Ovary (tissue), 9 donors: ENCODE measurements around the gene P2RX2. TPM values are rescaled to one million over a fixed set of nuclear protein-coding genes. Genes with fewer than 3 reads are reported as not detected.

Source experiments
- DNase-seq, 5 donors: peaks; one replicate each; pipeline ENCODE4 v3.0.0-alpha.2; 2019 to 2020
- H3K27ac ChIP-seq, 2 donors: fragments of 200-600 bp; one replicate each; pipeline versions ENCODE4 v1.5.1 to v1.8.0; 2019 to 2022
- H3K27me3 ChIP-seq: fragments of 200-600 bp; one replicate; pipeline ENCODE4 v1.8.0; 2022
- H3K36me3 ChIP-seq: fragments of 200-600 bp; sonication (generic); one replicate; pipeline ENCODE4 v1.5.1; 2019
- H3K4me1 ChIP-seq: one replicate; pipeline ENCODE4 v1.8.1; 2013; ENCODE audit warnings: mild to moderate bottlenecking, moderate library complexity; ENCODE audit not compliant: insufficient read depth
- H3K4me3 ChIP-seq: fragments of 200-600 bp; sonication (generic); one replicate; pipeline ENCODE4 v1.5.1; 2017
- H3K9me3 ChIP-seq, 2 donors: fragments of 200-600 bp in 1 of 2; sonication (generic) in 1 of 2; one replicate each; pipeline versions ENCODE4 v1.5.1 to v1.8.1; 2013 to 2019; ENCODE audit warnings: mild to moderate bottlenecking in 1 of 2, moderate library complexity in 1 of 2
- CTCF ChIP-seq, 3 donors: fragments of 450-650 bp in 2 of 3; fragments of 200-600 bp in 1 of 3; IDR thresholded peaks; one replicate each; pipeline versions ENCODE4 v1.5.1 to v1.8.0; 2016 to 2022; ENCODE audit warnings: antibody characterized with exemption in 3 of 3, mild to moderate bottlenecking in 1 of 3
- EP300 ChIP-seq: sonication (generic); formaldehyde crosslinking; IDR thresholded peaks from one replicate; pipeline ENCODE4 v1.6.1; 2017; ENCODE audit warnings: antibody characterized with exemption
- POLR2A ChIP-seq: fragments of 450-650 bp; IDR thresholded peaks from one replicate; pipeline ENCODE4 v1.6.1; 2017; ENCODE audit warnings: antibody characterized with exemption, mild to moderate bottlenecking, moderate library complexity
- WGBS, 3 donors: extraction: QIAGEN DNeasy Blood & Tissue Kit in 1 of 3; methylation state at CpG; one replicate each; pipeline versions ENCODE4 v1.1.5 to v1.1.7; 2013 to 2017; 5-methylcytosine and 5-hydroxymethylcytosine counted together
- intact Hi-C, 4 donors: fragments of 100-400 bp; cut with DNase I; formaldehyde crosslinking; loops; one replicate each; pipeline versions ENCODE4 v1.11.0 to v1.15.1; 2022 to 2023
- polyA plus RNA-seq, 2 donors: library from polyadenylated mRNA; stranded (reverse); fragments of 200-250 nt in 1 of 2; fragments of 350-450 nt in 1 of 2; fragmentation: Illumina TruSeq in 1 of 2; extraction: RNeasy Lipid Tissue Mini Kit (QIAGEN cat#74804) in 1 of 2; gene quantifications; one replicate each; pipeline ENCODE4 v1.2.3, GENCODE V29; 2013 to 2014
- total RNA-seq, 7 donors: library from RNA; depleted of rRNA in 2 of 7; stranded (reverse); fragments of >200 nt in 2 of 7; fragmentation: NEBNext Ultra II Directional in 3 of 7; extraction: Animal tissue kit (Norgen Biotek cat#: 25700) in 3 of 7; gene quantifications; one replicate each; pipeline versions ENCODE4 v1.1.0 to v1.2.4, GENCODE V29; 2016 to 2023
- donor health status: DM: no; HTN: no; CAD: no; lungs with moderate emphysema.
- donor health status: DM: no; HTN: no; CAD: no.
- donor health status: Bipolar disorder and iron deficiency.
- donor health status: DM: yes; HTN: yes; CAD: no.
- donor health status: DM: no; HTN: no; CAD: no.
- donor health status: DM: yes; HTN: yes; CAD: no.

P2RX2 gene
- total and polyA plus RNA-seq, 9 donors: 0.11 to 1.1 (median 0.45) TPM; not detected in 6

DNA sequence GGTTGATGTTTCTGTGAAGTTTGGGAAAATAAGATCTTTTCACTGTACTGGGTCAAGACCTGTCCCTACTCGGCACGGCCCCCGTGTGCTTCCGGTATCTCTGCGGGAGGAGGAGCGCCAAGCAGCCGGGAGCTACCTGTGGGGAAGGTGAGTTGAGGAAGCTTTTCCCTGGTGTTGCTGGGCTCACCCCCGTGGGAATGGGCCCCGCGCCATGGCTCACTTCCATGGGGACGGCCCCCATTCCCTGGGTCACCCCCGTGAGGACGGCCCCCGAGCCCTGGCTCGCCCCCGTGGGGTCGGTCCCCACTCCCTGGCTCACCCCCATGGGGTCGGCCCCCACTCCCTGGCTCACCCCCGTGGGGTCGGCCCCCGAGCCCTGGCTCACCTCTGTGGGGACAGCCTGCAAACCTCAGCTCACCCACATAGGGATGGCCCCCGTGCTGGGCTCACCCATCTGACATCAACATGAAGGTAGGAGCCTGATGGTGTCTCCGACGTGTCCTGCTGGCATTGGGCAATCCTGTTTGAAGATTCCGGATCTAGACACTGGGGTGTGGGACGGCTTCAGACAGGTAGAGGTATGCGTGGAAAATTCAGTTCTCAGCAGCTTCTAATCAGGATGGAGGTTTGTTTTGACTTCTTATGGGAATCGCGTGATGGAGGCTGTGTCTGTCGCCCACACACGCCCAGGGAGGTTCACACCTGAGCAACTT is 17.2 kb upstream of the P2RX2 start:
- H3K36me3 ChIP-seq: no peaks in the 10 kb centered on the region
- no peak overlapping the region for H3K4me3 ChIP-seq
- peaks cover 4% of the 10 kb centered on the region for H3K4me1 ChIP-seq
- DNase-seq: peak in 1 of 5 donors; percentile 59
- intact Hi-C loops: loop anchor here in 2 of 4 donors (1.0 to 5.0 kb wide), 3 partner anchors 37 to 449 kb away; no protein-coding TSS in a partner anchor
- no peaks in the 10 kb centered on the region for H3K9me3 ChIP-seq
- no peaks in the 10 kb centered on the region for H3K27me3 ChIP-seq
- no peak overlapping the region for H3K27ac ChIP-seq
- WGBS, 3 donors: 71 to 81% (median 74%) methylated on average over 23 to 31 of the region's 31 CpGs
- TF ChIP-seq CTCF (IDR thresholded peaks at IDR 0.05): no peak
- no peak for TF ChIP-seq POLR2A
- TF ChIP-seq EP300: no peak

DNA sequence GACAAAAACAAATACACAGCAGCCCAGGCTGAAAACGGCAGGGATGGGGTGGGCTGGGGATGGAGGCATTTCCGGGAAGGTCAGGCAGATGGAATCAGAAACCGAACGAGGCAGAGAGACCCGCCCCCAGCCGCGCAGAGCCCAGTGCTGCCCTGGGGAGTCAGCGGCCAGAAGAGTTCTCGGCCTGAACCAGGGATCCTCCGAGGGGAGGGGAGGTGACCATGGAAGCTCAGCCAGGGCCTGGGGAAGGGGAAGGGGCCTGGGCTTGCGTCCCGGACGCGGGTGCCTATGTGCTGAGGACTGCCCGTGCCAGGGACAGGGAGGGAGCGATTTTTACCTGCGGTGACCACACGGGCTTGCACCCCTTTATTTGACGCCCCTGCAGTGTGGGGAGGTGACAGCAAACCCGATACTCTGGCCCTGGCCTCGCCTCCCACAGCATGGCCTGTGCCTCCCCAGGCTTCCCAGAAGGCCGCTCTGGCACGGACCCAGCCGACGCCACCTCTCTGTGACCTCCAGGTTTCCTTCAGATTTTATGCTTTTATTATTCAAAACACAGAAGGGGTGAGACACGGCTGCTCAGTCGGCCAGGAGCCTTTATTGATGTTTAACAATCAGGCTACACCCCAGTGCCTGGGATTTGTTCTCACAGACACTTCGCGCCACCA is 15.9 kb upstream of the P2RX2 start:
- no peak overlapping the region for H3K27ac ChIP-seq

DNA sequence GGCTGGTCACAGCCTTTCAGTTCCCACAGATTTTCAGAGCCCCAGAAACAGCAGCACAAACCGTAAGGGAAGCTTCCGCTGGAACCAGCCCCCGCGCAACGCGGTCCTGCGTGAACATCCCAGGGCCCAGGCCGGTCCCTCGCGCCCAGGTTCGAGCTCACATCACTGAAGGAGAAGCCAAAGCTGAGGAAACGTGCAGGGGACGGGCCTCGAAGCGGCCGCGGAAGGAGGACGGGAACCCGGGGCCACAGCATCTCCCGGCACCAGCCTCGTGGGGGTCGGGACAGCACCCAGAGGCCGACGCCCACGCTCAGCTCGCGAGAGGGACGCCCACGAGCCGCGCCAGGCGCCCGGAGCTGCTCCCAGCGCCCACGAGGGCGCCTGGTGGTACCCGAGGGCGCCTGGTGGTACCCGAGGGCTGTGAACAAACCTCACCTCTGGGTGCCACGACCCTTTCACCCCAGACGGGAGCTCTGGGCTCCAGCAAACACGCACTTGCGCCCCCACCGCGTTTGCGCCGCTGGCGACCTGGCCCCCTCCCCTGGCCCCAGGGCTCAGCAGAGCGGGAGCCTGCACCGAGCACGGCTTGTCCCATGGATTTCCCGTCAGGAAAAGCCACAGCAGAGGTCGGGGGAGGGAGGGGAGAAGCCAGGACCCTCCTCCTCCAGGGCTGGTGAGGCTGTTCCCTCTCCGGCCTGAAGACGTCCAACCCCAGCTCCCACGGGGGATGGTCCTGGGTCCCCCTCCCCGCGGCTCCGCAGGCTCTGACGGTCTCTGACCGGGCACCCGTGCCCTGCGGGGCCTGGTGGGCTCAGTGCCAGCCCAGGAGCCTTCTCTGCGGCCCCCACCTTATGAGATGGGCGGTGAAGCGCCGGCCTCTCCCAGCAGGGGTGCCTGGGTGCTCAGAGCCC is 15.1 kb upstream of the P2RX2 start:
- intact Hi-C loops: loop anchor here in 1 of 4 donors (5.0 kb wide), 1 partner anchor 451 kb away; no protein-coding TSS in a partner anchor
- peaks cover 4% of the 10 kb centered on the region for H3K4me1 ChIP-seq
- peak in 2 of 5 donors; percentile 13 to 26 for DNase-seq
- WGBS, 3 donors: 54 to 63% (median 61%) methylated on average over 54 to 67 of the region's 67 CpGs
- H3K9me3 ChIP-seq: no peaks in the 10 kb centered on the region
- no peaks in the 10 kb centered on the region for H3K27me3 ChIP-seq
- no peak overlapping the region for H3K27ac ChIP-seq
- TF ChIP-seq EP300: no peak
- no peak for TF ChIP-seq CTCF (IDR thresholded peaks at IDR 0.05)
- TF ChIP-seq POLR2A: no peak
- H3K4me3 ChIP-seq: peak overlapping the region; percentile 3
- H3K36me3 ChIP-seq: no peaks in the 10 kb centered on the region

More for the DNA sequence above, 15.9 kb upstream of the P2RX2 start:
- H3K4me3 ChIP-seq: no peak overlapping the region
- H3K4me1 ChIP-seq: peaks cover 4% of the 10 kb centered on the region
- H3K36me3 ChIP-seq: no peaks in the 10 kb centered on the region
- TF ChIP-seq POLR2A (no peak), CTCF (IDR thresholded peaks at IDR 0.05) (no peak), EP300 (no peak)
- no peaks in the 10 kb centered on the region for H3K9me3 ChIP-seq
- H3K27me3 ChIP-seq: no peaks in the 10 kb centered on the region
- 29 to 44% (median 29%) methylated on average over 29 of the region's 29 CpGs for WGBS, 3 donors
- intact Hi-C loops: loop anchor here in 1 of 4 donors (5.0 kb wide), 1 partner anchor 450 kb away; no protein-coding TSS in a partner anchor
- peak in 2 of 5 donors; percentile 34 to 57 for DNase-seq

DNA sequence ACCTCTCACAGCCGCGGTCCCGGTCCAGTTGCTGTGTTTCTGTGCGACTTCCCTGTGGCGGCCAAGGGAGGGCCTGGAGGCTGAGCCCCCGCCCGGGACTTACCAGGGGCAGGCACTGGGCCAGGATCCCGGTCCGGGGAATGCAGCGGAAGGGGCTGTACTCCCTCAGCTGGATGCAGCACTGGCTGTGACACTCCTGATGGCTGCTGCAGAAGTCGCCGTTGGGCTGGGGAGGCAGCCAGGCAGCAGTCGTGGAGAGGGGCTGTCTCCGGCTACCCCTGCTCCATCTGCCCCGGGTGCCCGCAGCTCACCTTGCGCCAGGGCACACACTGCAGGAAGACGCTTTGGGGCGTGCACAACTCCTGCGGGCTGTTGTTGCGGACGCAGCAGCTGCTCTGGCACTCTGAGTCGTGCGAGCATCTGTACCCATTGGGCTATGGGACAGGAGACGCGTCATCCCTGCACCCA is 14.4 kb upstream of the P2RX2 start:
- Histone ChIP-seq H3K27ac (no peak overlapping the region), H3K4me1 (peaks cover 4% of the 10 kb centered on the region), H3K36me3 (no peaks in the 10 kb centered on the region), H3K9me3 (no peaks in the 10 kb centered on the region), H3K27me3 (no peaks in the 10 kb centered on the region), H3K4me3 (no peak overlapping the region)
- TF ChIP-seq POLR2A (no peak), EP300 (no peak), CTCF (IDR thresholded peaks at IDR 0.05) (no peak)
- peak in 2 of 5 donors; percentile 29 to 33 for DNase-seq
- 40 to 57% (median 54%) methylated on average over 24 to 26 of the region's 26 CpGs for WGBS, 3 donors
- intact Hi-C loops: loop anchor here in 1 of 4 donors (5.0 kb wide), 1 partner anchor 452 kb away; no protein-coding TSS in a partner anchor
